OCI-LY7 (cell line): ENCODE data around the gene SMPDL3B. TPM values are rescaled to one million over a fixed set of nuclear protein-coding genes. Genes with fewer than 3 reads are reported as not detected.
A peak's percentile ranks its signal among the peaks of the same experiment; 100 is the strongest.

ENCODE experiments used
- BruUV-seq: library from RNA; stranded (reverse); fragments of 400-500 nt; replicated peaks from 2 replicates; lab custom pipeline; 2021; lab: Mats Ljungman, UMichigan
- CTCF ChIA-PET: fragments of 300-600 bp; sonication (Branson Sonifier 250); formaldehyde crosslinking; loops from one replicate; lab custom pipeline; 2022; ENCODE audit warnings: antibody characterized with exemption; ENCODE audit not compliant: unreplicated experiment; lab: Charles Lee
- POLR2A ChIA-PET: fragments of 300-600 bp; sonication (Branson Sonifier 250); formaldehyde crosslinking; loops from one replicate; lab custom pipeline; 2022; ENCODE audit warnings: antibody characterized with exemption; lab: Charles Lee
- DNase-seq: peaks from one replicate; pipeline ENCODE4 v3.0.0-alpha.2; 2015; ENCODE audit warnings: low spot score
- H2AFZ ChIP-seq: fragments of 200-600 bp; sonication (generic), shearing (Covaris generic); 2 replicates; pipeline ENCODE4 v1.6.1; 2014; ENCODE audit warnings: mild to moderate bottlenecking, antibody characterized with exemption, low read length, moderate library complexity
- H3K27ac ChIP-seq: fragments of 200-600 bp; sonication (generic); 2 replicates; pipeline ENCODE4 v1.5.1; 2014; ENCODE audit warnings: mixed run types, low read depth, mild to moderate bottlenecking, moderate library complexity, low read length, inconsistent platforms; ENCODE audit not compliant: poor library complexity, severe bottlenecking
- H3K36me3 ChIP-seq: fragments of 200-600 bp; sonication (generic); 2 replicates; pipeline ENCODE4 v1.6.1; 2014; ENCODE audit warnings: mild to moderate bottlenecking, antibody characterized with exemption, low read length, moderate library complexity, mixed read lengths; ENCODE audit not compliant: insufficient read depth
- H3K4me1 ChIP-seq: fragments of 200-600 bp; sonication (generic); 2 replicates; pipeline ENCODE4 v1.5.1; 2014; ENCODE audit warnings: mild to moderate bottlenecking, low read length; ENCODE audit not compliant: insufficient read depth, poor library complexity, severe bottlenecking
- H3K4me2 ChIP-seq: fragments of 200-600 bp; sonication (generic); 2 replicates; pipeline ENCODE4 v1.6.1; 2014; ENCODE audit warnings: mild to moderate bottlenecking, low read length
- H3K4me3 ChIP-seq: fragments of 200-600 bp; sonication (generic); 2 replicates; pipeline ENCODE4 v1.5.1; 2014; ENCODE audit warnings: mild to moderate bottlenecking, low read depth, low read length; ENCODE audit not compliant: poor library complexity, severe bottlenecking
- H3K79me2 ChIP-seq: fragments of 200-600 bp; sonication (generic); 2 replicates; pipeline ENCODE4 v1.6.1; 2016; ENCODE audit warnings: low read depth, mild to moderate bottlenecking, low read length, moderate library complexity, mixed read lengths; ENCODE audit not compliant: insufficient read depth
- H3K9me2 ChIP-seq: fragments of 200-600 bp; sonication (generic); 2 replicates; pipeline ENCODE4 v1.6.1; 2016; ENCODE audit warnings: mild to moderate bottlenecking, low read length, mixed read lengths; ENCODE audit not compliant: insufficient read depth
- H3K9me3 ChIP-seq: fragments of 200-600 bp; sonication (generic); 2 replicates; pipeline ENCODE4 v1.6.1; 2014; ENCODE audit warnings: mild to moderate bottlenecking, mixed run types, low read length, mixed read lengths
- H4K20me1 ChIP-seq: fragments of 200-600 bp; sonication (generic); 2 replicates; pipeline ENCODE4 v1.6.1; 2014; ENCODE audit warnings: mild to moderate bottlenecking, antibody characterized with exemption, low read length, moderate library complexity, mixed read lengths; ENCODE audit not compliant: insufficient read depth
- CTCF ChIP-seq: fragments of 200-600 bp; sonication (generic); conservative IDR thresholded peaks from 2 replicates; pipeline ENCODE4 v1.5.1; 2014; ENCODE audit warnings: mild to moderate bottlenecking, antibody characterized with exemption, low read length, moderate library complexity, mixed read lengths
- EZH2phosphoT487 ChIP-seq: fragments of 200-600 bp; sonication (generic); IDR thresholded peaks from 2 replicates; pipeline ENCODE4 v1.6.1; 2018; ENCODE audit warnings: low read depth, borderline replicate concordance, mild to moderate bottlenecking, mixed run types, antibody characterized with exemption, low read length, moderate library complexity, mixed read lengths
- intact Hi-C: fragments of 100-400 bp; cut with micrococcal nuclease; formaldehyde crosslinking; loops from one replicate; pipeline ENCODE4 v1.10.0; 2022; ENCODE audit not compliant: unreplicated experiment
- total RNA-seq, 2 experiments: library from RNA; depleted of rRNA in 1 of 2; stranded (reverse); fragments of >200 nt in 1 of 2; shearing (Covaris generic) in 1 of 2; gene quantifications; 2 replicates each; pipeline ENCODE4 v1.2.3, GENCODE V29; 2014 to 2022

The SMPDL3B gene
- total RNA-seq, 2 experiments from 2014 or later = 0.19 TPM; not detected in 1

- ChIA-PET POLR2A (no interaction called here), CTCF (no interaction called here)
- Histone ChIP-seq H3K9me2 (no peaks in the 10 kb centered on the region), H4K20me1 (no peaks in the 10 kb centered on the region), H3K27ac (no peak overlapping the region), H3K79me2 (no peaks in the 10 kb centered on the region), H2AFZ (no peak overlapping the region), H3K36me3 (no peaks in the 10 kb centered on the region), H3K4me3 (no peak overlapping the region), H3K9me3 (no peaks in the 10 kb centered on the region), H3K4me2 (peak overlapping the region; percentile 79; the same call in 1 of the 2 replicates), H3K4me1 (peaks cover 9% of the 10 kb centered on the region)
- TF ChIP-seq CTCF (no peak), EZH2phosphoT487 (no peak)
- no TSS peak for BruUV-seq
- intact Hi-C loops = no loop called here
- no peak for DNase-seq
Measured at GRCh38 chr1:27960762-27961645, 26.2 kb downstream of the SMPDL3B start.

GRCh38 chr1:27961646-27962221 is 26.9 kb downstream of the SMPDL3B start:
- peaks cover 9% of the 10 kb centered on the region for H3K4me1 ChIP-seq
- H4K20me1 ChIP-seq = no peaks in the 10 kb centered on the region
- POLR2A ChIA-PET = no interaction called here
- no peak overlapping the region for H3K4me2 ChIP-seq
- no peak overlapping the region for H3K27ac ChIP-seq
- BruUV-seq = no TSS peak
- CTCF ChIA-PET = no interaction called here
- no peaks in the 10 kb centered on the region for H3K9me2 ChIP-seq
- H3K36me3 ChIP-seq = no peaks in the 10 kb centered on the region; the same call in 1 of the 2 replicates
- H3K79me2 ChIP-seq = no peaks in the 10 kb centered on the region
- intact Hi-C loops = no loop called here
- no peak overlapping the region for H3K4me3 ChIP-seq
- H2AFZ ChIP-seq = no peak overlapping the region
- no peak for TF ChIP-seq CTCF
- no peak for TF ChIP-seq EZH2phosphoT487
- DNase-seq = no peak
- H3K9me3 ChIP-seq = no peaks in the 10 kb centered on the region

DNA sequence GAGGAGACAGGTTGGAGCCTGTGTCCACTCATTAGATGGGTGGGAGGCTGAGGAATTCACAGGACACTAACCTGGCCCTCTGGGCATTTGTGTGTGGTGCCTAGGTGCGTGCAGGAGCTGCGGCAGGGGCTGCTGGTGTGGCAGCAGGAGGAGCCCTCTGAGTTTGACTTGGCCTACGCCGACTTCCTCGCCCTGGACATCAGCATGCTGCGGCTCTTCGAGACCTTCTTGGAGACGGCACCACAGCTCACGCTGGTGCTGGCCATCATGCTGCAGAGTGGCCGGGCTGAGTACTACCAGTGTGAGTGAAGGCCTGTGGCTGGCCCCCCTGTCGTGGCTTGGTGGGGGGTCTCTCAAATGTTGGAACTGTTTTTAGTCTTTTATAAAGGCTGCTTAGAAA is 28.6 kb downstream of the SMPDL3B start:
- ChIA-PET CTCF (no interaction called here), POLR2A (no interaction called here)
- Histone ChIP-seq H4K20me1 (no peaks in the 10 kb centered on the region), H3K4me2 (no peak overlapping the region), H2AFZ (no peak overlapping the region), H3K36me3 (peaks cover 11% of the 10 kb centered on the region; the same call in 1 of the 2 replicates), H3K9me3 (no peaks in the 10 kb centered on the region), H3K79me2 (no peaks in the 10 kb centered on the region), H3K9me2 (no peaks in the 10 kb centered on the region), H3K27ac (no peak overlapping the region), H3K4me1 (peaks cover 9% of the 10 kb centered on the region), H3K4me3 (no peak overlapping the region)
- TF ChIP-seq EZH2phosphoT487 (no peak), CTCF (no peak)
- BruUV-seq = no TSS peak
- DNase-seq = no peak
- intact Hi-C loops = no loop called here
